GM12864 (cell line): Measurements from ENCODE around the gene RAMACL.

ENCODE experiments used
- DNase-seq: peaks from one replicate; pipeline ENCODE4 v3.0.0-alpha.2; 2011; ENCODE audit warnings: low read depth
- H3K4me3 ChIP-seq: 2 replicates; pipeline ENCODE4 v1.5.1; 2011; ENCODE audit warnings: mild to moderate bottlenecking, low read depth, low read length, control low read depth
- CTCF ChIP-seq: IDR thresholded peaks from 2 replicates; pipeline ENCODE4 v1.5.1; 2011; ENCODE audit warnings: low read depth, mild to moderate bottlenecking, moderate library complexity, low read length, control low read depth, inconsistent platforms; ENCODE audit errors: missing control alignments

RAMACL gene

GRCh38 chr6:166581091-166581511, 5.4 kb downstream of the RAMACL start:
- DNase-seq = no peak
- no peak overlapping the region for H3K4me3 ChIP-seq
- no peak for TF ChIP-seq CTCF

GRCh38 chr6:166580076-166581050, 6.1 kb downstream of the RAMACL start:
- H3K4me3 ChIP-seq = no peak overlapping the region
- DNase-seq = no peak
- TF ChIP-seq CTCF = no peak

GRCh38 chr6:166579237-166579850, 7.1 kb downstream of the RAMACL start:
- no peak for TF ChIP-seq CTCF
- no peak overlapping the region for H3K4me3 ChIP-seq
- no peak for DNase-seq

- TF ChIP-seq CTCF = no peak
- no peak for DNase-seq
- no peak overlapping the region for H3K4me3 ChIP-seq
Observed at GRCh38 chr6:166578536-166579236, 7.8 kb downstream of the RAMACL start.

- no peak for TF ChIP-seq CTCF
- no peak for DNase-seq
- H3K4me3 ChIP-seq = no peak overlapping the region
Observed at GRCh38 chr6:166575205-166575604, 11.3 kb downstream of the RAMACL start.

GRCh38 chr6:166573511-166574216, 12.8 kb downstream of the RAMACL start:
- DNase-seq = no peak
- H3K4me3 ChIP-seq = no peak overlapping the region
- TF ChIP-seq CTCF = no peak
